ENCODE data around the gene CDHR3. TPM values are rescaled to one million over a fixed set of nuclear protein-coding genes. Genes with fewer than 3 reads are reported as not detected.
A peak's percentile ranks its signal among the peaks of the same experiment; 100 is the strongest.

Gene CDHR3
- total RNA-seq, 4 donors from 2014 or later = 5.4 to 7.9 (median 5.9) TPM; not detected in 1

- DNase-seq = no peak
- Histone ChIP-seq H3K4me1 (peaks cover 0 to 6% of the 10 kb centered on the region in 2 donors), H3K4me3 (no peak overlapping the region), H3K36me3 (no peaks in the 10 kb centered on the region), H3K27me3 (no peaks in the 10 kb centered on the region), H3K27ac (peak overlapping the region in 1 of 2 donors; percentile 57), H3K9me3 (no peaks in the 10 kb centered on the region)
- intact Hi-C loops (cut with DNase I; ENCODE audit: low total_unique reads) = no loop called here
- no peak for TF ChIP-seq CTCF (IDR thresholded peaks at IDR 0.05)
- no peak for TF ChIP-seq POLR2A (IDR thresholded peaks at IDR 0.05)
Measured at GRCh38 chr7:106010331-106010730, 47.3 kb downstream of the CDHR3 start.

- H3K36me3 ChIP-seq = no peaks in the 10 kb centered on the region
- intact Hi-C loops (cut with DNase I; ENCODE audit: low total_unique reads) = no loop called here
- H3K27me3 ChIP-seq = no peaks in the 10 kb centered on the region
- TF ChIP-seq POLR2A (IDR thresholded peaks at IDR 0.05) (no peak), CTCF (IDR thresholded peaks at IDR 0.05) (no peak)
- H3K4me1 ChIP-seq = peaks cover 3 to 6% of the 10 kb centered on the region in 2 donors
- H3K9me3 ChIP-seq = no peaks in the 10 kb centered on the region
- H3K4me3 ChIP-seq = no peak overlapping the region
- no peak for DNase-seq
- H3K27ac ChIP-seq = no peak overlapping the region
Measured at GRCh38 chr7:106010866-106011265, 47.8 kb downstream of the CDHR3 start.

GRCh38 chr7:106012184-106012583, 49.1 kb downstream of the CDHR3 start:
- TF ChIP-seq CTCF (IDR thresholded peaks at IDR 0.05) = no peak
- intact Hi-C loops (cut with DNase I; ENCODE audit: low total_unique reads) = no loop called here
- DNase-seq = no peak
- H3K9me3 ChIP-seq = no peaks in the 10 kb centered on the region
- H3K36me3 ChIP-seq = no peaks in the 10 kb centered on the region
- H3K4me1 ChIP-seq = peaks cover 4 to 6% of the 10 kb centered on the region in 2 donors
- H3K27ac ChIP-seq = no peak overlapping the region
- H3K4me3 ChIP-seq = no peak overlapping the region
- no peaks in the 10 kb centered on the region for H3K27me3 ChIP-seq

- H3K36me3 ChIP-seq = no peaks in the 10 kb centered on the region
- H3K27ac ChIP-seq = no peak overlapping the region
- intact Hi-C loops (cut with DNase I; ENCODE audit: low total_unique reads) = no loop called here
- TF ChIP-seq CTCF (IDR thresholded peaks at IDR 0.05) = no peak
- TF ChIP-seq POLR2A (IDR thresholded peaks at IDR 0.05) = no peak
- peaks cover 4 to 6% of the 10 kb centered on the region in 2 donors for H3K4me1 ChIP-seq
- DNase-seq = no peak
- H3K27me3 ChIP-seq = no peaks in the 10 kb centered on the region
- no peaks in the 10 kb centered on the region for H3K9me3 ChIP-seq
- no peak overlapping the region for H3K4me3 ChIP-seq
Measured at GRCh38 chr7:106012935-106013439, 49.9 kb downstream of the CDHR3 start.

- H3K27ac ChIP-seq = peak overlapping the region; percentile 36 to 60
- no peaks in the 10 kb centered on the region for H3K27me3 ChIP-seq
- TF ChIP-seq CTCF (IDR thresholded peaks at IDR 0.05) (no peak), POLR2A (IDR thresholded peaks at IDR 0.05) (no peak)
- no peaks in the 10 kb centered on the region for H3K9me3 ChIP-seq
- intact Hi-C loops (cut with DNase I; ENCODE audit: low total_unique reads) = no loop called here
- H3K4me3 ChIP-seq = no peak overlapping the region
- peaks cover 0 to 4% of the 10 kb centered on the region in 2 donors for H3K4me1 ChIP-seq
- H3K36me3 ChIP-seq = no peaks in the 10 kb centered on the region
- peak; percentile 41 to 47 for DNase-seq
Measured at GRCh38 chr7:106015381-106016218, 52.5 kb downstream of the CDHR3 start.
